ENCODE results near the gene FATE1.
"Not testable (repeated sequence)": the region's sequence is repeated elsewhere in the genome, so short reads cannot be mapped to it uniquely, and the experiment has no call there.

The FATE1 gene, protein sequence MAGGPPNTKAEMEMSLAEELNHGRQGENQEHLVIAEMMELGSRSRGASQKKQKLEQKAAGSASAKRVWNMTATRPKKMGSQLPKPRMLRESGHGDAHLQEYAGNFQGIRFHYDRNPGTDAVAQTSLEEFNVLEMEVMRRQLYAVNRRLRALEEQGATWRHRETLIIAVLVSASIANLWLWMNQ
- total RNA-seq = 0 reads per million in 2 donors

DNA sequence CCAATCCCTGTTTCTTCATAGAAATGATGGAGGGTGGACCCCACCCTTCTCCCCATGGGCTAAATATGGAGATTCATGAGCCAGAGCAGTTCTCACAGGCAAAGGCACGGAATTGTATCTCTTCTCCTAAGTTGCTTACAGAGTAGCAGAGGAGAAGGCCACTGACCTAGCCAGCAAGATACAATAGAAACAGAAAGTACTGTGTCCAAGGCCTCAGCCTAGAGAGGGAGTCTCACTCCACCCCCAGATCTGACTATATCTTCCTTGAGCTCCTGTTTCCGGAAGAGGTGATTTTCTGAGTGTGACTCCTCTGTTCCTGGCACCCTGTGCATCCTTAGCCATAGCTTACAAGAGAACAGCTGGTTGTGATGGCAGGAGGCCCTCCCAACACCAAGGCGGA lies at the start of gene FATE1:
TSS of gene FATE1 (plus strand) at position 284 of the 400 bp plus-strand sequence. CDS start at position 369, 85 bp downstream.
- no peak for DNase-seq

DNA sequence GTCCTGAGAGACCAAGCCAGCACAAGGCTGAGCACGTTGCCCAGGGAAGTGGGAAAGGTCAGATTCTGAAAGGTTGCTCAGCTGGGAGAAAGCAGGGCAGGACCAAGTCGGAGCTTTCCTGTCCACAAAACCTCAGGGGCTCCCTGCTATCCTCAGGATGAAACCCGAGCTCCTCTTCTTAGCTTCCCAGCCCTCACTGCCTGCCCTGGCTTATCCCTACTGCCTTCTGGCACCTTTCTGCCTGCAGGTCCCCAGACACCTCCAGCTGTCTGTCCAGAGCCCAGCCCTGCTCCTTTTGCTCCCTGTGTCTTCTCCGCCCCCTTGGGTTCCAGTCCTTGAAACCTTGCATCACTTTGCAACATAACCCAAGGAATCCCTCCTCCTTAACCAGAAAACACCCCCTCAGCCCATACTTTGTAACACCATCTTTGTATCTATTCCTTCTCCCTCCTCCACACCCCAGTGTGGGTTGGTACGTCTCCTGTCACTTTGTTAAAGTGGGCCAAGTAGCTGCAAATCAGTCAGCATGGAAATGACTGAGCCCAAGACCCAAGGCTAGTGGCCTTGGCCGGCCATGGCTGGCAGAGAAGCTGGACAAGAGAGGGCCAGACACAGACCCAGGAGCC lies 40.6 kb upstream of the FATE1 start:
- no peak for DNase-seq

DNA sequence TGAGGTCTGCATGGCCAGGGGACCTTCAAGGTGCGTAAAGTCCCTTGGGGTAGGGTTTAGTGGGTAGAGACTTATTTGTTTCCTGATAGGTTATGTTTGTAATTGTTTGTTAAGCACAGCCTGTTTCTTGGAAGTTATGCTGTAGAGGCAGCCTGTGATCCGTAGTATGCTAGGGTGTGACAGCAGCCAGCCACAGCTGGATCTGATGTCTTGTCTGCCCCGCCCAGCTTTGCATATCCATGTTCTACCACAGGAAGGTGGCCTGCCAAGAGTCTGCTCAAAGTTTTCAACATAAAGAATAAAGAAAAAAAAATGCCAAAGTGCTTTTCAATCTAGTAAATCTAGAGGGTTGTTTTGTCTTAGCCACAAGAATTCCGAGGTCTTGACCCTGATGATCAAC lies 39.6 kb upstream of the FATE1 start:
- DNase-seq = no peak

DNA sequence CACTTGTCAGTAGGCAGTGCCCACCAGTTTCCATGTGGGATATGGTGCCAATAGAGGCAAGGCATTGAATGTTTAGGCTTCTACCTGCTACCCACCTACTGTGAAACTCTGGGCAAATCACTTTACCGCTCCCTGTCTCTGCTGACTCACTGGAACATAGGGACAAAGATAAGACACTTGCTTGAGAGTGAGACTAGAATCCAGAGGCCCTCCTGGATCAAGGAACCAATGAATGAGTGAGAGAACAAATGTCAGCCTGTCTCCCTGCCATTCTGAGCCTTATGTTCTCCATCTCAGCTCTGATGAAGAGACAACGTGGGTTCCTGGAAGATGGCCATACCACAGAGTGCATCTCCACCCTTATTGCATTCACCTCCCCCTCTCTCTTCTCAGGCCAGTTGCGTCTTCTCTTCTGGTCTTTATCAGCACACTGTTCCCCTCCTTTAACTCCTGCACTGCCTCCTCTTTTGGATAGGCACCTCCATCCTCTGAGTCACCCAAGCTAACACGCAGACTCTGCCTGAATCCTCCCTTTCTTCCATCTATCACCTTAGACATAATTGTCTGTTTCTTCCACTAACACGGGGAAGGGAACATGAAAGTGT lies 35.9 kb upstream of the FATE1 start:
- no peak for DNase-seq

DNA sequence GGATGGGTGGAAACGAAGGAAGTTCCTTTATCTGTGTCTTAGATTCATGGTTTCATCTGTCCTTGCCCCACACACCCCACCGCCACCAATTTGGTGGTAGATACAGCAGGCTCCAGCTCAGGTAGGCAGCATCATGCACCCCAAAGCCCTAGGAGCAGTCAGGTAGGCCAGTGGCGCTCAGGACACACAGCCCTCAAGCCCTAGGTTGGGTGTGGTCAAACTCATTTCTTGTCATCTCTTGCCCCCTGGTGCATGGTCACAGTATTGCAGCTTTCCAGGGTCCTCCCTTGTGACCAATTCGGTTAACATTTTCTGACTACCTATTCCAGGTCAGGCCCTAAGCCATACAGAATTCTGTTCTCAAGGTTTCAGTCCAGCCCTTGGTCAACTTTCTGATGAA lies 35.0 kb upstream of the FATE1 start:
- DNase-seq = no peak

DNA sequence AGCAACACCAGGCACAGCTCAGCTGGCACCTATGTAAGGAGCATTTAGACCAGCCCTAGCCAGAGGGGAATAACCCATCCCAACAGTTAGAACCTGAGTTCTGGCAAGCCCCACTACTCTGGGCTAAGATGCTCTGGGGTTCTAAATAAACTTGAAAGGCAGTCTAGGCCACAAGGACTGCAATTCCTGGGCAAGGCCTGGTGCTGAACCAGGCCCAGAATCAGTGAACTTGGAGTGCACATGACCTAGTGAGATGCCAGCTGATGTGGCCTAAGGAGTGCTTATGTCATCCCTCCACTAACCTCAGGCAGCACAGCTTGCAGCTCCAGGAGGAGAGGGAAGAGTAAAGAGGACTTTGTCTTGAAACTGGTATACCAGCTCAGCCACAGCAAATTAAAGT lies 28.2 kb upstream of the FATE1 start:
- no peak for DNase-seq

DNA sequence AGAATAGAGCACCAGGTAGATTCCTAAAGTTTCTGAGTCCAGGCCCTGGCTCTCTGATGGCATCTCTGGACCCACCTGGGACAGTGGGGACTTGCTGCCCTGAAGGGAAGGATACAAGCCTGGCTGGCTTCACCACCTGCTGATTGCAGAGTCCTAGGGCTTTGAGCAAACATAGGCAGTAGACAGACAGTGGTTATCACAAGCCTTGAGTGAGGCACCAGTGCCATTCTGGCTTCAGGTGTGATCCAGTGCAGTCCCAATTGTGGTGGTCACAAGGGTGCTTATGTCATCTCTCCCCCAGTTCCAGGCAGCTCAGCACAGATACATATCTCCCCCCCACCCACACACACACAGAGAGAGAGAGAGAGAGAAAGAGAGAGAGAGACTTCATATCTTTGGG lies 27.1 kb upstream of the FATE1 start:
- no peak for DNase-seq

DNA sequence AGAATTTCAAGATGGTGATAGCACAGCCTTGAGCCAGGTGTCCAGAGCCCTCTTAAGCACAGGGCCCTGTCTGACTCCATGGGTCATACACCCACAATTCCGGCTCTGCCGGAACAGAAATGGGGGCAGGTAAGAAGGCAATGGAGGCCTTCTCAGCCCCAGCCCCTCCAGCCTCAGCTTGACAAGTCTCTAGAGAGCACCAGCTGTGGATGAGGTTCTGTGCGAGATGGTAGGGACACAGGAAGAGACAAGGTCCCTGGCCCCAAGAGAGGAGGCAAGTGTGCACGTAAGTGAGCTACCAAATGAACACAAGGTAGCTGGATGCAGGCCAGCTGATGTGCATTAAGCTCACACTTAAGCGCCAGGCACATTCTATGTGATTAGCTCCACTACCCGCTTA lies 23.0 kb upstream of the FATE1 start:
- DNase-seq = no peak

DNA sequence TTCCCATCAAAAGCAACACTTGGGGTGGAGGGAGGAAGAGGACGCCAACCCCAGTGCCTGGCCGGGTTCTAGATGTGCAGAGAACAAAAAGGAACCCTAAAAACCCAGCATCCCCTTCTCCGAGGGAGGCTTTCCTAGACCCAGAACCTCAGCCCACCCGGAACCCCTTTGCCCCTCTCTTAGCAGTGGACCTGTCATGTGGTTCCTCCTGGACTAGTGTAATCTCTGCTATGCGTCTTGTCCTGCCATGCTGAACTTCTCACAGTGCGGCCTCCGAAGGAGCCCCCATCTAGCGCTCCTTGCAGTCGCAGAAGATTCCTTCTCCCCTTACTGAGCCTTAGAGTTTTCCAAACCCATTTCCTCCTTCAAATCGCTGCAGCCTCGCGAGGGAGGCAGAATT lies 21.7 kb upstream of the FATE1 start:
- no peak for DNase-seq

DNA sequence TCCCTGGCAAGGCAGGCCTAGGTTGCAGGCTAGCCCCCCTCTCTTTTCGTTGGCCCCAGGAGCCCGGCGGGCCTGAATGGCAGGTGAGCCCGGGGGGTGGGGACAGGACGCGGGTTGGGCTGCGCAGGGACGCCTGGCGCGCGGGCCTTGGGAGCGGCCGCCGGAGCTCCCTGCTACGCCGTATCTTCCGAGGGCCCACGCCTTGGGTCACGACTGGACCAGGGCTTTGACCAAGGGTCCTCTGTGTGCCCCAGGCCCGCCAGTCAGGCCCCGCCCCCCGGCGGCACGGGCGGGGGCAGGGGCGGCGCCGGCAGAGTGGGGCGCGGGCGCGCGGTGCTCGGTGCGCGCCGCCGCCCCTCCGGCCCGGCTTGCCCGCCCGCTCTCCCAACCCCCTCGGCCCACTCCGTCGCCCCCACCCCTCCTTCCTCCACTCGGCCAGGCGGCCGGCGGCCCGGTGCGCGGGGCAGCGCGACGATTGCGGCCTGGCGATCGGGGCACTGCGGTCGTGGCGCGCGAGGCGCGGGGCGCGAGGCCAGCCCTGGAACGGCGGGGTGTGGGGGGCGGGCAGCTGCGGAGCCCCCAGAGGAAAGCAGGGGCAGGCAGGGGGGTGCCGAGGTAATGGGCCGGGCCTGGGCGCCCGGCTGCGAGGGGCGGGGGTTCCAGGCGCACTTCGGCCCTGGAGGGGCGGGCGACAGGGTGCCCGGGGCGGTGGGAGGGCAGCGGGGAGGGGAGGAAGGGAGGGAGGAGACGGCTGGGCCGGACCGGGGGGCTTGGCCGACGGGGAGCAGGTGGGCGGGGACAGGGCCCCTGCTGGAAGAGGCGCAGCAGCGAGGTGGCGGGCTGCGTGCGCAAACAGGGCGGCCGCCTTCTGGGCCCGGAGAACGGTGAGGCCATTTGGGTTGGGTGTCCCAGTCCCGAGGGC lies 20.9 kb upstream of the FATE1 start, which contains the start of gene PRRG3:
TSS of gene PRRG3 (plus strand) at position 798 of the 922 bp plus-strand sequence. CDS start 3,357 bp downstream, outside the sequence.
- no peak for DNase-seq

DNA sequence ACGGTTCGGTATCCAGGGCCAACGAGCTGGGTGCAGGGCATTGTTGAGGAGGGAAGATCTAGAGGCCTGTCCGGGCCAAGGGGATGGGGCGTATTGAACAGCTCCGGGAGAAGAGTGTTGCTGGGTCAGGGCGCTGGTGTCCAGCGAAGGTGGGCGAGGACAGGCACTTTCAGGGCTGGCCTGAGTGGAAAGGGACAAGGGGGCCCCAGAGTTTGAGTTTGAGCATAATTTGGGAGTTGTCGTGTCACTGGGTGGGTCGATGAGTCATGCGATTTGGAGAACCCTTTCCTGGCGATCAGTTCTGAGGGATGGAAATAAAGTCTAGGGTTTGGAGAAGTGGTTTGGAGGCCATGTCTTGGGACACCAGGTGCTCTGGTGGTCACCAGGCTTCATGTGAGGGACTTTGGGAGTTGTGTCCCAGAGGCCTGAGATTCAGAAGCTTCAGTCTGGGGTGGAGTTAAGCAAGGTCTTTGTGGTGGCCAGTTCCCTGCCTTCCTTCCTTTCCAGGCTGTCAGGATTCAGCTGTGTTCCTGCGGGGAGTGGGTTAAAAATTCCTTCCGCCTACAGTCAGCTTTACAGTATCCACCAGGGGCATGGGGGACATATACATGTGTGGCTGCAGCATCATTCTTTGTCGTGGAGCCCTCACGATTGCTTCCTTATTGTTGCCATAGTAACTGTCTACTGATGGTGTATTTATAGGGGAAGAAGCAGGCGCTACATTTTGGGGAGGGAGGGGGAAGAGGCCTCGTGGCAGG lies 20.1 kb upstream of the FATE1 start:
- DNase-seq = no peak

DNA sequence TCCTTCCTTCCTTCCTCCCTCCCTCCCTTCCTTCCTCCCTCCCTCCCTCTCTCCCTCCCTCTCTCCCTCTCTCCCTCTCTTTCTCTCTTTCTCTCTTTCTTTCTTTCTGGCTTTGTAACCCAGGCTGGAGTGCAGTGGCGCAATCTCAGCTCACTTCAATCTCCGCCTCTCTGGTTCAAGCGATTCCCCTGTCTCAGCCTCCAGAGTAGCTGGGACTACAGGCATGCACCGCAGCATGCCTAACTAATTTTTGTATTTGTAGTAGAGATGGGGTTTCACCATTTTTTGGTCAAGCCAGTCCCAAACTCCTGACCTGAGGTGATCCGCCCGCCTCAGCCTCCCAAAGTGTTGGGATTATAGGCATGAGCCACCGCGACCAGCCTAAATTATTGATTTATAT lies 18.8 kb upstream of the FATE1 start:
- DNase-seq = not testable (repeated sequence)

DNA sequence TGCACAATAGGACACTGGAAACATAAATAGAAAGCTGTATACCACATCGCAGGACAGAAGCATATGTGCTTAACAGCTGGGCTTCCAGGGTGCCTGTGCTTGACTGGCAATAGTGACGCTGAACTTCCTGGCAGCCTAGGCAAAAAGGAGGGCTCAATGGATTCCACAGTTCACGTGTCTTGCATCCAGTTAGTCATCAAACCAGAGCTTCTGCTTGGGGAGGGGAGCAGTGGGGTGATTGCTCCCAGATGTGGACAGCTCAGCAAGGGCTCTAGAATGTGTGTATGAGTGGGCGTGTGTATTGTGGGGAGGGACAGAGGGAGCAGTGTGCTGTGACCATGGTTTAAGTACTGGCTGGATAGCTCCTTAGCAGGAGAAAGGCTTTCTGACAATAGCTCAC lies 18.3 kb upstream of the FATE1 start:
- no peak for DNase-seq

DNA sequence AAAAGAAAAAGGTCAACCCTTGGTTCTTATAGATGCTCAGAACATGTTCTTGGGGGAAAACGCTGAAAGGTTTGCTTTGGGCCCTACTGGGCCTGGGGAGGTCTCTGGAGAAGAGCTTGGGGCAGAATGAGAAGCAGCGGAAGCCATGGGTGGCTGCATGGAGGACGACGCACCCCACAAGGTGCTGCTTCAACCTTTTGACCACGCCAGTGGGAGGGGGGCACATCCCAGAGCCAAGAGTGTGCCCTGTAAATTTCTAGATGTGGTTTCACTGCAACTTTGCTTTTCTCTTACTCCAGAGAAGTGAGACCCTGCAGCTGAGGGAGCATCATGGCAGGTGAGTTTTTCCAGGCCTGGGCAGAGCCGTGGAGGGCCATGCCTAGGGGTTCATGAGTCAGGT lies 17.4 kb upstream of the FATE1 start:
- DNase-seq = no peak

DNA sequence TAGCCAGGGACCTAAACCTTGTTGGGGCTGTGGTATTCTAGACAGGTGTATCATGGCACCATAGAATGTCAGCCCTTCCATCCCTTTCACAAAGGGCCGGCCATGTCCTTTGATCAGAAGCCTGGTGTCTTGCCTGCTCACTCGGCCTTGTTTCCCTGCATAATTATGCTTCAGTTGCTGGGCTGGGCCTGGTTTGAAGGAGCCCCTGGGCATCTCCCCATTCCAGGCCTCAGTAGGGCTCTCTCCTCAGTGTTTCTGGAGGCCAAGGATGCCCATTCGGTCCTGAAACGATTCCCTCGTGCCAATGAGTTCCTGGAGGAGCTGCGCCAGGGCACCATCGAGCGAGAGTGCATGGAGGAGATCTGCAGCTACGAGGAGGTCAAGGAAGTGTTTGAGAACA lies 16.1 kb upstream of the FATE1 start:
- no peak for DNase-seq

DNA sequence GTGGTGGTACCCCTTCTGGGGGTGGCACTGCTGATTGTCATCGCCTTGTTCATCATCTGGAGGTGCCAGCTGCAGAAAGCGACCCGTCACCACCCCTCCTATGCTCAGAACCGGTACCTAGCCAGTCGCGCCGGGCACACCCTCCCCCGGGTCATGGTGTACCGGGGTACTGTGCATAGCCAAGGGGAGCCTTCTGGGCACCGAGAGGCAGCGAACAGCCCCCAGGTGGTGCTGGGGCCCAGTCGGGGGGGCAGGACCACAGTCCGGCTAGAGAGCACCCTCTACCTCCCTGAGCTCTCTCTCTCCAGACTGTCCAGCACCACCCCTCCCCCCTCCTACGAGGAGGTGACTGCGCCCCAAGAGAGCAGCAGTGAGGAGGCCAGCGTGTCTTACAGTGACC lies 15.3 kb upstream of the FATE1 start:
- DNase-seq = no peak

DNA sequence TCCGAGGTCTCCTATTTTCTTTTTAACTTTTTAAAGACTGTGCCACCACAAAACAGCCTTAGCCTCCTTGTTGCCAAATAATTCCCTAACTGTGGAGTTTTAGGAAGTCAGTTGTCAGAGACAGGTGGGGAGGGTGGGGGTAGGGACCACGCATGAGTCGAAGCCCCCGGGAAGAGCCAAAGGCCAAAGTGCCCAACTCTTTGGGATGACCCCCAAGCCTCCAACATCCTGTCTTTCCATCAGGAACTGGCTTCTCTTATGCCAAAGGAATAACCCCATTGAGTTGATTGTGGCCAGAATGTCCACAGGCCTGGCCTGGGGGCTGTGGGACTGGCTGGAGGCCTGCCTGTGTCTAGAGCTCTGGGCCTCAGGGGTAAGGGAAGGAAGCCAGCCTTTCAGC lies 14.8 kb upstream of the FATE1 start:
- DNase-seq = no peak

DNA sequence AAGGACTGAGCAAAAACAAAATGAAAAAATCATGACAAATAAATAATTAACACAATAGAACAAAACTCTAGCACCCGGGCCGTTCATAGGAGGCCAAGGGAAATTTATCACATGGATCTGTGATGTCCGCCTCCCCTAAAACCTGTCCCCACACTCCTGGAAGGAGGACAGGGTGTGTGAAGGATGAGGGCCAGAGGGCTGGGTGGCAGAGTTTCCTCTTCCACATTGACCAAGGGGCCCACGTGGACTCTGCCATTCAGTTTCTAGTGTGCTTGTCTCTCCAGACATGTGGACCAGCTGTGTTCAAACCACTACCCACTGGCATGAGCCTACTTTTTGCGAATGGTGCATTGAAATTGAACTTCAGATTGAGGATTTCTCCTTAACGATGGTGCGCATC lies 14.3 kb upstream of the FATE1 start:
- no peak for DNase-seq

DNA sequence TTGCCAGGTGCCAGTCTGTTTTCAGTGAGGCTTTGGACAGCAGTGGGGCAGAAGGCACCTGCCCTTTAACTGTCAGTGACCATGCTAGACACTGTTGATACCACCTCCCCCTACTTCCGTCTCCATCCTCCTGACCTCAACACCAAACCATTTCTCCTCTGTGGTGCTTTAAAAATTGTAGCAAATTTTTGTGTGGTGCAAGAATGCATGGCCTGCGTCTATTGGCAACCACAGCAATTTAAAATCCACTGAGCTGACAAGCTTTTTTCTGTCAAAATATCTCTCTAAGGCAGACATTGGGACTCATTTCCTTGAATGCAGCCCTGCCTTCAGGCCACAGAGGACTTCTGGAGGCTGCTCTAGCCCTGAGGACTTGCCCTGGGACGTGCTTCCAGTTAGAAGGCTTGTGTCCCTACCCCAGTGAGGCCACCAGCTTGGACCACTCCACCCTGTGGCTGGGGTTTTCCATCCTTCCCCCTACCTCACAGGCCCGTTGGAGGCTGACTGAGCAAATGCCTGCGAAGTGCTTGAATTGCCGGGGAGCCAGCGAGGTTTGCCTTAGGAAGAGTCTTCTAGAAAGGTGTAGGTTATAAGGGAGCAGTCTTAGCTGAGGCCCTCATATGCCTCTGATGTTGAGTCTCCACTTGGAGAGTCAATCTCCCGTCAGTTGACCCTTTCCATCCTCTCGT lies 13.7 kb upstream of the FATE1 start:
- no peak for DNase-seq

DNA sequence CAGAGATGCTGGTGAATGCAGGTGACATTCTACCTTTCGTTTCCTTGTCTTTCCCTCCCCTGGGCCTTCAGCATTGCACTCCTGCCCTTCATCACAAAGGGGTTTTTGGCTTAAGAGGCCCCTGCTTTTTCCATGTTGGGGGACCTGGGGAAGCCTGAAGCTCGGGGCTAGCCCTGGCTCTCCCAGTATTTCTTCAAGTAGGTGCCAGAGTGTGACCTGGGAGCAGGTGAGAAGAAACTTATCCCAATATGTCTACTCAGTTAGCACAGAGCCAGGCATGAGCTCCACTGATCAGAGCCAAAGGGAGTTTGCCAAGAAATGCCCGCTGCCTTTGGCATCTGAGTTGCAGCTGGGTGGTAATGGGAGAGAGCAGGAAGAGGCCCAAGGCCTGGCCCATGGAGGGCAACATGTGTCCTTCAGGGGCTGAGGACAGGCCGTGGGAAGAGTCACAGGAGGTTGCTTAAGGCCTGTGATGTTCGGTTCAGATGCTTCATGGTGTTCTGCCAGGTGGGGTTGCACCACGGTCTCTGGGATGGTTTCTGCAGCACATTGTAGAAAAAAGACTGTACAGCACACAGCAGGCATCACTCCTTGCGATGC lies 13.0 kb upstream of the FATE1 start:
- DNase-seq = no peak

DNA sequence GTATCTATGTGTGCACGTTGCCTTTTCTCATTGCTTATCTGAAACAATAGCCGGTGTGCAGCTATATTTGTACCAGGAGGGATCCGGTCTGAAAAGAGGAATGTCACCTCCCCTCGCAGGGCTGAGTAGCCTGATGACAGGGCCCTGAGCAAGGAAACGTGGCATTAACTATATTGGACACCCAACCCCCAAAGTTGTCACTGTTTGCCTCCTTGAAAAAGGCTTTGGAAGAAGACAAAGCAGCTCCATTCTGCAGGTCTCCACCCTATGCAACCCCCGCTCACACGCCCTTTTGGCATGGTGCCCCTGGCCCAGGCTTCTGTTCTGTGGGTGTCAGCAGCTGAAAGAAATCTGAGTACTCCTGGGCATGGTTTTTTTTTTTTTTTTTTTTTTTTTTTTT lies 12.3 kb upstream of the FATE1 start:
- no peak for DNase-seq
